ENCODE results near the gene C1orf174. TPM values are rescaled to one million over a fixed set of nuclear protein-coding genes. Genes with fewer than 3 reads are reported as not detected.

C1orf174 gene
- total RNA-seq, 1 donor from 2014 or later = 11.7 TPM

GRCh38 chr1:3943806-3944577 lies 43.9 kb upstream of the C1orf174 start:
- Histone ChIP-seq H3K27me3 (ENCODE audit: low read depth) (peaks cover 97% of the 10 kb centered on the region), H3K27ac (replicated peaks) (no peak overlapping the region), H3K4me1 (no peaks in the 10 kb centered on the region), H3K36me3 (no peaks in the 10 kb centered on the region), H3K4me3 (no peak overlapping the region), H3K9me3 (replicated peaks) (peaks cover 1% of the 10 kb centered on the region)
- TF ChIP-seq, protein P1, sequence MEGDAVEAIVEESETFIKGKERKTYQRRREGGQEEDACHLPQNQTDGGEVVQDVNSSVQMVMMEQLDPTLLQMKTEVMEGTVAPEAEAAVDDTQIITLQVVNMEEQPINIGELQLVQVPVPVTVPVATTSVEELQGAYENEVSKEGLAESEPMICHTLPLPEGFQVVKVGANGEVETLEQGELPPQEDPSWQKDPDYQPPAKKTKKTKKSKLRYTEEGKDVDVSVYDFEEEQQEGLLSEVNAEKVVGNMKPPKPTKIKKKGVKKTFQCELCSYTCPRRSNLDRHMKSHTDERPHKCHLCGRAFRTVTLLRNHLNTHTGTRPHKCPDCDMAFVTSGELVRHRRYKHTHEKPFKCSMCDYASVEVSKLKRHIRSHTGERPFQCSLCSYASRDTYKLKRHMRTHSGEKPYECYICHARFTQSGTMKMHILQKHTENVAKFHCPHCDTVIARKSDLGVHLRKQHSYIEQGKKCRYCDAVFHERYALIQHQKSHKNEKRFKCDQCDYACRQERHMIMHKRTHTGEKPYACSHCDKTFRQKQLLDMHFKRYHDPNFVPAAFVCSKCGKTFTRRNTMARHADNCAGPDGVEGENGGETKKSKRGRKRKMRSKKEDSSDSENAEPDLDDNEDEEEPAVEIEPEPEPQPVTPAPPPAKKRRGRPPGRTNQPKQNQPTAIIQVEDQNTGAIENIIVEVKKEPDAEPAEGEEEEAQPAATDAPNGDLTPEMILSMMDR (IDR thresholded peaks at IDR 0.05; ENCODE audit: borderline replicate concordance) = no peak
- intact Hi-C loops (cut with micrococcal nuclease) = no loop called here
- no peak for DNase-seq

- H3K9me3 ChIP-seq (replicated peaks) = no peaks in the 10 kb centered on the region
- no peak for DNase-seq
- TF ChIP-seq, protein P1 (IDR thresholded peaks at IDR 0.05; ENCODE audit: borderline replicate concordance) = no peak
- intact Hi-C loops (cut with micrococcal nuclease) = no loop called here
- no peak overlapping the region for H3K4me3 ChIP-seq
- H3K36me3 ChIP-seq = no peaks in the 10 kb centered on the region
- no peaks in the 10 kb centered on the region for H3K4me1 ChIP-seq
- peaks cover 98% of the 10 kb centered on the region for H3K27me3 ChIP-seq (ENCODE audit: low read depth)
- no peak overlapping the region for H3K27ac ChIP-seq (replicated peaks)
Observed at GRCh38 chr1:3943123-3943431, 43.0 kb upstream of the C1orf174 start.

DNA sequence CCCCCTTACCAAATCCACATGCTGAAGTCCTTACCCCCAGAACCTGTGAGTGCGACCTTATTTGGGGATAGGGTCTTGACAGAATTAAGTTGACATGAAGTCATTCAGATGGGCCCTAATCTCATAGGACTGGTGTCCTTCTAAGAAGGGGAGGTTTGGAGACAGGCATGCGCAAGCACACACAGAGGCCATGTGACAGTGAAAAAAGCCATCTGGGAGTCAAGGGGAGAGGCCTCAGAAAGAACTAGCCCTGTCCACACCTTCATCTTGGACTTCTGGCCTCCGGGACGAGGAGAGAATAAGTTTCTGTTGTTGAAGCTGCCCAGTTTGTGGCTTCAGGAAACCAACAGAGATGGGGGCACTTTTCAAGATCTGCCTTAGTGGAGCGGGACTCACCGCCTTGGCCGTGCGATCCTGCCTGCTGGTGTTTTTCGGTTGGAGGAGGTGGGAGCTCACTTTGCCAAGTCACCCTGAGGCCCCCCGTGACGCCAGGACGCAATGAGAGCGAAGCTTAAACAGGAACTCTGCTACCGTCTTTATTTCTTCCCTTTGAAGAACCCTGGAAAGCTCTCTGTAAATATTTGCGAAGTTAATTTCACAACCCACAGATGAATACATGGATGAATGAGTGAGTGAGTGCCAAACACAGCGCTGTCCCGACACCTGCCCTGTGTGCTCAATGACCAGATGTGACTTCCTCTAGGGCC lies 42.5 kb upstream of the C1orf174 start:
- peaks cover 1% of the 10 kb centered on the region for H3K9me3 ChIP-seq (replicated peaks)
- no peaks in the 10 kb centered on the region for H3K36me3 ChIP-seq
- TF ChIP-seq, protein P1 (IDR thresholded peaks at IDR 0.05; ENCODE audit: borderline replicate concordance) = no peak
- H3K4me1 ChIP-seq = no peaks in the 10 kb centered on the region
- no peak overlapping the region for H3K27ac ChIP-seq (replicated peaks)
- H3K4me3 ChIP-seq = no peak overlapping the region
- no peak for DNase-seq
- intact Hi-C loops (cut with micrococcal nuclease) = no loop called here
- peaks cover 98% of the 10 kb centered on the region for H3K27me3 ChIP-seq (ENCODE audit: low read depth)

GRCh38 chr1:3940754-3941345 lies 40.8 kb upstream of the C1orf174 start:
- Histone ChIP-seq H3K4me3 (no peak overlapping the region), H3K4me1 (no peaks in the 10 kb centered on the region), H3K9me3 (replicated peaks) (peaks cover 15% of the 10 kb centered on the region), H3K27me3 (ENCODE audit: low read depth) (peaks cover 83% of the 10 kb centered on the region), H3K36me3 (no peaks in the 10 kb centered on the region), H3K27ac (replicated peaks) (no peak overlapping the region)
- no peak for DNase-seq
- TF ChIP-seq, protein P1 (IDR thresholded peaks at IDR 0.05; ENCODE audit: borderline replicate concordance) = no peak
- intact Hi-C loops (cut with micrococcal nuclease) = no loop called here

- Histone ChIP-seq H3K27me3 (ENCODE audit: low read depth) (peaks cover 83% of the 10 kb centered on the region), H3K4me1 (no peaks in the 10 kb centered on the region), H3K9me3 (replicated peaks) (peaks cover 15% of the 10 kb centered on the region), H3K4me3 (no peak overlapping the region), H3K27ac (replicated peaks) (no peak overlapping the region), H3K36me3 (no peaks in the 10 kb centered on the region)
- no peak for DNase-seq
- intact Hi-C loops (cut with micrococcal nuclease) = no loop called here
- TF ChIP-seq, protein P1 (IDR thresholded peaks at IDR 0.05; ENCODE audit: borderline replicate concordance) = no peak
Observed at GRCh38 chr1:3940081-3940753, 40.1 kb upstream of the C1orf174 start.
